ENCODE data around the gene ENTREP3.

GRCh38 chr1:155300024-155300423, 44.7 kb upstream of the ENTREP3 start:
- TF ChIP-seq POLR2A (IDR thresholded peaks at IDR 0.05), result no peak
- no peak for TF ChIP-seq CTCF (IDR thresholded peaks at IDR 0.05)

Data from heart left ventricle (tissue), 13 donors.